Right hindlimb (tissue), 1 donor: ENCODE results near the gene CDKL1.
A peak's percentile ranks its signal among the peaks of the same experiment; 100 is the strongest.

ENCODE experiments used
- DNase-seq: peaks from one replicate; pipeline ENCODE4 v3.0.0-alpha.2; 2018

CDKL1 gene

GRCh38 chr14:50355692-50356091, 41.0 kb downstream of the CDKL1 start:
- no peak for DNase-seq

DNA sequence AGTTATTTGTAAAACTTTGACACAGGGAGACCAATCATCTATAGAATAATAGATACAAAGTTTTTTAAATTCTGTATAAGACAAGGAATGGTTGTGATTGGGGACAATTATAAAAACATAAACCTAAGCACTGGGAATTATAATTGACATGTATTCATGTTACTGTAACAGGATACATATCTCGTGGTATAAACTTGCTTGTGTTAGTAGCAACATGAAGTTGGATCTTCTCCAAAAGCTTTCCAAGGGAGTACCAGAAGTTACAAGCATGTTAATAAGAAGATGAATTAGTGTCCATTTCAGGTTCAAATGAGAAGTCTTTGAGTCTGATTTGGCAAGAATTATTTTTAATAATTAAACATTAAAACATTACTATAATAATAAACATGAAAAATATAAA, 42.2 kb downstream of the CDKL1 start:
- DNase-seq: no peak

DNA sequence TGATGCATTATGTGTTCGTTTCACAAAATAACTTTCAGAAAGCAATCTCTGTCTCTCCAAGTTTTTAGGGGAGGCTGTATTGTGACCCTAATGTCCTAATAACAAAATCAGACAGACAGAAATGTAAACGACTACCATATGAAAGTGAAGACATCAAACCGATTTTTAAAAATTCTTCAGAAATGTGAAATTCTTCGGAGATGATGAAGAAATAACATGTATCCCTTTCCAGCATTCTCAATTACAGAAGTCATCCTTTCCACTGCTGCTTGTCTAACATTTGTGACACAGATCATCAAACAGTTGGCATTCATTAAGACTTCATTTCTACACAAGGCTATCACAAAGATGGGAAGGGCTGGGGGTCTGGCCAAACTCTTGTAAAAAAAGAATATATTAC, 43.6 kb downstream of the CDKL1 start:
- no peak for DNase-seq

GRCh38 chr14:50352584-50352983, 44.1 kb downstream of the CDKL1 start:
- DNase-seq: no peak

DNA sequence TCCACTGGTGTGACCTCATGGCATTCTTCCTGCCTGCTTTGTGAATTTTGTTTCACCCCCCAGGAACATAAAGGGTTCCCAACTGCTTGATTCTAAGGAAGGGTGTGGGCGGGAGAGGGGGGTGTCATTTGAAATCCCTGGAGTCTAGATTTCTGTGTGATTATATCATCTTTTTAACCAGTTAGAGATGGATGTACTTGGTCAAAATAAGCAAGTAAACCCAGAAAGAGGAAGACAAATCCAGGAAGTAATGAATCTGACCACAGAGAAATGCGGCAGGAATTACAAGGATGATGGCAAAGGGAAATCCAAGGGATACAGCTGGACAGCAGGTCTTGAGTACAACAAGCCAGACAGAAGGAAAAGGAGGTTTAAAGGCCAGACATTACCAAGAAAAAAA, 45.7 kb downstream of the CDKL1 start:
- DNase-seq: no peak

- DNase-seq: no peak
Observed at GRCh38 chr14:50348933-50349332, 47.7 kb downstream of the CDKL1 start.

DNA sequence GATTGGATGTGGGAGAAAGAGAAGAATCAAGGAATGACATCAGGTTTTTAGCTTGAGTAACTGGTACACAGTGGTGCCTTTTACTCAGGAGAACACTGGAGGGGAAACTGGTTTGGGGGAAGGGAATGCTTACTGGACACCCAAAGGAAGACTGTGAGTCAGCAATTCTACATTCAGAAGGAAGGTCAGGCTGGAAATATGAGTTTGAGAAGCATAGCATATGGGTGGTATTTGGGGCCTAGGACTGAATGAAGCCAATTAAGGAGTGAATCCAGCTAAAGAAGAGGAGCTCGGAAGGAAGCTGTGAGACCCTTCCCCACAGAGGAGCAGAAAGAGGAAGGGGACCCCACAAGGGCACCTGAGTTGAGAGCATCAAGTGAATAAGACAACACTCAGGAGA, 49.2 kb downstream of the CDKL1 start:
- DNase-seq: no peak

DNA sequence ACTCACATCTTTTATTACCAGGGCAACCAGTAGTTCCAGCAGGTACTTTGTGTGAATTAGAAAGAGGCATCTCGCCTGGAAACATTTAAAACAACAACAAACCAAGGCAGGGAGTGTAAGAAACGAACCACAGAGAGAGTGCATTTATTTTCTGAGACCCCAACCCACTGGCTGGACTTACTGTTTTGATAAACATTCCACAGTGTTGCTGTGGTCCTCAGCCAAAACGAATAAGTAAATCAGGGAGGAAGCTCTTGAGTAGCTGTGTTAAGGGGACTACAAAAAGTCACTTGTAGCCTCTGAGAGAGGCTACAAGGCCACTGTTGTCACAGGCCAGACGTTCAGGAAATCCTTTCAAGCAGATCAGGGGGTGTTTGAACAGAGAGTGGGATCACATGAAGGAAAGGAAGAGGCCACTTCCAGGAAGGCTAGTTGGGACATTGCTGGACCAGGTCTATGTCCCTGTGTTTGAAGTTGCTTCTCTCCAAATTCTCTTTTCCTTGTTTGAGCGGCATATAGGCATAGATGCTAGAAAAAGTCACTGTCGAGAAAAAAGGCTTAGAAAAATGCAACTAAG, 50.7 kb downstream of the CDKL1 start:
- DNase-seq: no peak

- DNase-seq: no peak
Observed at GRCh38 chr14:50344876-50345563, 51.7 kb downstream of the CDKL1 start.

DNA sequence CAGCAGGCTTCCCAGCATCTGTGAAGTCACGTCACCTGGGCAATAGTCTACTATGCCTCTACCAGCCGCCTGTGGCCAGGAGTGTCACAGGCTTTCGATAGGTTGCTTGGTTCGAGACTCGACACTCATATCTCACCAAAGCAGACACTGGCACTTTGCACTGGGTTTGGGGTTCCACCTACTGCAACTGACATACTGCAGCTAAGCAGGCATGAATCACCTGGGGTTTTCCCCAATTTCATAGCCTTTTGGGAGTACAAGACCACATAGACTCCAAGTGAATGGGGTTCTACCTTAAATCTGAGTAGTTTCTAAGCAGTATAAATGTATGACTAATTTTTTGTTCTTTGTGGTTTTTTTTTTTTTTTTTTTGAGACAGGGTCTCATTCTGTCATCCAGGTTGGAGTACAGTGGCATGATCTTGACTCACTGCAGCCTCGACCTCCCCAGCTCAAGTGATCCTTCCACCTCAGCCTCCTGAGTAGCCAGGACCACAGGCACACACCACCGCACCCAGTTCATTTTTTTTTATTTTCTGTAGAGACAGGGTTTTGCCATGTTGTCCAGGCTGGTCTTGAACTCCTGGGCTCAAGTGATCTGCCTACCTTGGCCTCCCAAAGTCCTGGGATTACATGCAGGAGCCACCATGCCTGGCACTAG, 52.4 kb downstream of the CDKL1 start:
- no peak for DNase-seq

DNA sequence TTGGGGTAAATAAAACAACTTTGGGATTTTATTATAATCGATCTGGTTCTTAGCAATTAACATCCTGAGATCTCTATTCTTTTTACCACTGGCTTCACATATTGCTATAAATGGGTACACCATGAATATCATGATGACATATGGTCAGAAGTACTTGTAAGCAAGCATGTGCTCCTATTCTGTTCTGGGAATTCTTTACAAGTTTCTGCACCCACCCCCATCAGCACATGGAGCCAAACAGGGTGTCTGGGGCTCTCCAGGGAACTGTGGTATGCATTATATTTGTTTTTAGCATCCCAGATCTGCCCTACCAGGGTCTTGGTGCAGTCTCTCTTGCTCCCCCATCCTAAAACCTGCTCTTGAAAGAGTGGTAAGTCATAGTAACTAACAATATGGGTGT, 53.2 kb downstream of the CDKL1 start:
- no peak for DNase-seq

GRCh38 chr14:50342221-50343078, 54.2 kb downstream of the CDKL1 start:
- peak; percentile 58 for DNase-seq

DNA sequence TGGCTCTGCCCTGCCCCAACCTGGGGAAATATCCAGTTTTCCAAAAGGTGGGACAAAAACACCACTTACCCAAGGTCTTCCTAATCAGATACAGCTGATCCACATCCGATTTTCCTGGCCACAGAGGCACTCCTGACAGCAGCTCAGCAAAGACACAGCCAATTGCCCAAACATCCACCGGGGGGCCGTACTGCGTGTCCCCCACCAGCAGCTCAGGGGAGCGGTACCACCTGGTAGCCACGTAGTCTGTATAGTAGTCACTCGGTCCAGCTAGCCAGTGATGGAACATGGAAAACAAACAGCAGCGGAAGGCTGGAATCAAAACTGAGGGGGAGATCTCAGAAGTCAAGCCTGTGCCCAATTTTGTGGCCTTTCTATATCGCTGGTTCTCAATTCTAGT, 55.7 kb downstream of the CDKL1 start:
- no peak for DNase-seq

DNA sequence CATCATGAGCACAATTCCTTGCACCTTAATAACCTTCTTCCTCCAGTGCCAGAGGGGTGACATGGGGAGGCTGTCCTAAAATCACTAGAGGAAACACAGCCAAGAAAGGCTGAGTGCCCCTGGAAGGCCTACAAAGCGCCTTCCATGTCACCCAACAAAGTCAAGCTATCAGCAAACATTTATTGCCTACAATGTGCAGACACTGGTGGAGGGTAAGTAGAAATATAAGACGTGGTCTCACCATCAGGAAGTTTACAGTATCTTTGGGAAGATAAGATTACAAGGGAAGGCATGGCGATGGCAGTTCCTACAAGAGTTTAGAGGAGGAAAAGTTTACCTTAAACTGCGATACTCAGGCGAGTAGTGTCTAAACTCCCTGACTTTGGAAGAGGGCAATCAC, 56.6 kb downstream of the CDKL1 start:
- DNase-seq: no peak

DNA sequence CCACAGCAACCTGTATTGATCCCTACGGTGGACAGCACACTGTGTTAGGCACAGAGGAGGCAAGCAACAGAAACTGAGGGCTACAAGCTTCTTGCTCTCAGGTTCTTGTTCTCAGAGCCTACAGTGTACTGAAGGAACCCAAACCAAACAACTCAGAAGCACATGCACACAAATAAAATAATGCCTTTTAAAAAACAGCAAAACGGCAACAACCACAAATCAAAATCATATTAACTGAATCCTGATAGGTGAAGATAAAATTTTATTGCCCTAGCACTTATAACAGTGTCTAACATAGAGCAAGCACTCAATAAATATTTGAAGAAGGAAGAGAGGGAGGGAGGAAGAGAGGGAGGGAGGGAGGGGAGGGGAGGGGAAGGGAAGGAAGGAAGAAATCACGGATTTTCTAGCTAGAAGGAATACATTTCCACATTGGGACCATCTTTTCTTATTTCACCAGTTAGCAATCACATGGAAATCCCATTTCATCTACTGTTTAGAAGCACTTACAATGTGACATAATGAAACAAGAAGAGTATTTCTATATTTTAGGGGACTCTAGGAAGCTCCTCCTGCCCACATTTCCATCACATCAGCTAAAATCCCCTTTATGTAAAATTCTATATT, 57.4 kb downstream of the CDKL1 start:
- DNase-seq: no peak

DNA sequence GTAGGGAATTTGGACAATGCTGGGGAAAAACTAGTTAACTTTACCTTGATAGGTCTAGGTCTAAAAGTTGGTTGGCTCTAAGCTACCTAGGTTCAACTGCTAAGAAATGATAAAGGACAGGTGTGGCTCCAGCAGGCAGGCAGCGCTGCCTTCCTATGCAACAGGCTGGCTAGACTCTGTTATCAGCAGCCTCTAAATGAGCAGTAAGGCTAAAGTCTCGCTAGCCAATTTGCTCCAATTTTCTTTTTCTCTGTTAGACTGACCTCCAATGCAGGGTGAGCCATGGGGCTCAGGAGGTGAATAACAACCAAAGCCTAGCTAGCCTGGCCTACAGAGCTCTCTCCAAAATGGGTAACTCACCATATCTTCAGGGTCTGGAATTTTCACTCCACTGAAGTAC, 58.1 kb downstream of the CDKL1 start:
- DNase-seq: no peak

- peak; percentile 67 for DNase-seq
Observed at GRCh38 chr14:50335989-50336824, 60.5 kb downstream of the CDKL1 start.

- DNase-seq: peak; percentile 81
Observed at GRCh38 chr14:50335389-50335788, 61.3 kb downstream of the CDKL1 start.

DNA sequence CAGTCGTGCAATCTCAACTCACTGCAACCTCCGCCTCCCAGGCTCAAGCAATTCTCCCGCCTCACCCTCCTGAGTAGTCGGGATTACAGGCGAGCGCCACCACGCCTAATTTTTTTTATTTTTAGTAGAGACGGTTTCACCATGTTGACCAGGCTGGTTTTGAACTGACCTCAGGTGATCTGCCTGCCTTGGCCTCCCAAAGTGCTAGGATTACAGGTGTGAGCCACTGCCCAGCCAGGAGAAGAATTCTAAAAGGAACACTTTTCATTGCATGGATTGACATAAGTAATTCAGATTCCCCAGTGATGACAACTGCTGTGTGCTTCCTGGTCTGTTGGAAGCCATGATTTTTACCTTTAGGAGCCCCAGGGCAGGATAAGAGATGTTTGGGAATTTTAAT, 62.5 kb downstream of the CDKL1 start:
- DNase-seq: no peak

DNA sequence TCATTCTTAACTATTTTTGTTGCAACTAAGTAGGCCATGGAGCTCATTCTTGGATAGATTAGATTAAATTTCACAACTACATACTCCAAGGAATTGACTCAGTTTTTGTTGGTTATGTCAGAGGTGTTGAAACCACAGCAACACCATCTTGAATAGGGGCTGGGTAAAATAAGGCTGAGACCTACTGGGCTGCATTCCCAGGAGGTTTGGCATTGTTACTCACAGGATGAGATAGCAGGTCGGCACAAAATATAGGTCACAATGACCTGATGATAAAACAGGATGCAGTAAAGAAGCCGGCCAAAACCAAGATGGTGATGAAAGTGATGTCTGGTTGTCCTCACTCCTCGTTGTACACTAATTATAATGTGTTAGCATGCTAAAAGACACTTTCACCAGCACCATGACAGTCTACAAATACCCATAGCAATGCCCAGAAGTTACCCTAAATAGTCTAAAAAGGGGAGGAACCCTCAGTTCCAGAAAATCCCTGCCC, 63.6 kb downstream of the CDKL1 start:
- no peak for DNase-seq

DNA sequence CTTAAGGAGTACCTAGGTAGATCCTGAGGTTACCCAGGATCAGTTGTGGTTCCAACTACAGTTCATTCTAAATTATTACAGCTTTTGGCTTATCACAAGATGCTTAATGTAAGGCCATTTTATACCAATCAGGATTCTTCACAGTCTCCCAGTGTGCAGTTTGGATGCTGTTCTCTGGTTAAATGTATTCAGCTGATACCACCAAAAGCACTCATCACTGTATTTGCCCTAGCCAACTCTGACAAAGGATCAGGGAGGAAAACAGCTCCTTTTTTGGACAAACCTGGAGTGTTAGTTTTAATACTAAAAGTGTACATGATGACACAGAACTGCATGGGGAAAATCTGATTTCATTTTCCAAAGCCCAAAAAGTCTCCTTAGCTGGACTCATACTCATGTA, 65.1 kb downstream of the CDKL1 start:
- DNase-seq: no peak
